ENCODE results near the gene CHN1.

CHN1 gene

GRCh38 chr2:174785481-174785880, 219.7 kb downstream of the CHN1 start:
- no peaks in the 10 kb centered on the region for H4K20me1 ChIP-seq (ENCODE audit: control insufficient read depth, insufficient read depth, low read depth, low read length)
- no peak for TF ChIP-seq EZH2phosphoT487 (IDR thresholded peaks at IDR 0.05; ENCODE audit: borderline replicate concordance, low read length)
- TF ChIP-seq, protein P1, sequence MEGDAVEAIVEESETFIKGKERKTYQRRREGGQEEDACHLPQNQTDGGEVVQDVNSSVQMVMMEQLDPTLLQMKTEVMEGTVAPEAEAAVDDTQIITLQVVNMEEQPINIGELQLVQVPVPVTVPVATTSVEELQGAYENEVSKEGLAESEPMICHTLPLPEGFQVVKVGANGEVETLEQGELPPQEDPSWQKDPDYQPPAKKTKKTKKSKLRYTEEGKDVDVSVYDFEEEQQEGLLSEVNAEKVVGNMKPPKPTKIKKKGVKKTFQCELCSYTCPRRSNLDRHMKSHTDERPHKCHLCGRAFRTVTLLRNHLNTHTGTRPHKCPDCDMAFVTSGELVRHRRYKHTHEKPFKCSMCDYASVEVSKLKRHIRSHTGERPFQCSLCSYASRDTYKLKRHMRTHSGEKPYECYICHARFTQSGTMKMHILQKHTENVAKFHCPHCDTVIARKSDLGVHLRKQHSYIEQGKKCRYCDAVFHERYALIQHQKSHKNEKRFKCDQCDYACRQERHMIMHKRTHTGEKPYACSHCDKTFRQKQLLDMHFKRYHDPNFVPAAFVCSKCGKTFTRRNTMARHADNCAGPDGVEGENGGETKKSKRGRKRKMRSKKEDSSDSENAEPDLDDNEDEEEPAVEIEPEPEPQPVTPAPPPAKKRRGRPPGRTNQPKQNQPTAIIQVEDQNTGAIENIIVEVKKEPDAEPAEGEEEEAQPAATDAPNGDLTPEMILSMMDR (IDR thresholded peaks at IDR 0.05; ENCODE audit: low read depth, low read length, poor library complexity, severe bottlenecking) = no peak
- H3K4me2 ChIP-seq (ENCODE audit: low read length) = no peak overlapping the region

DNA sequence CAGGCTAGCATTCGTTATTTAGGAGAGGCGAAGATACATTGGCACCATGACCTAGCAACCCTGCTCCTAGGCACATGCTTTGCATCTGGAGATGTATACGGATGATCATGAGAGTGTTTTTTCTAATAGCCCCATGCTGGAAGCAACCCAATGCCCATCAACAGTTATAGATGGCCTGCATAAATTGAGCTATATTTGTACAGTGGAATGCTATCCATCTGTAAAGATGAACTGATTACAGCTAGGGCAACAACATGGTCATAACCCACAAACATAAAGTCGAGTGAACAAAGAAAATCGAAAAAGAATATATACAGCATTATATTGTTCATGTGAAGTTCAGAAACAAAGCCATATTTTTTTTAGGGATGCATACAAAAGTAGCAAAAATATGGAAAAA, 220.3 kb downstream of the CHN1 start:
- H3K9me2 ChIP-seq (replicated peaks; ENCODE audit: control insufficient read depth, low read length) = no peaks in the 10 kb centered on the region
- no peak for TF ChIP-seq EZH2phosphoT487 (IDR thresholded peaks at IDR 0.05; ENCODE audit: borderline replicate concordance, low read length)
- TF ChIP-seq, protein P1 (IDR thresholded peaks at IDR 0.05; ENCODE audit: low read depth, low read length, poor library complexity, severe bottlenecking) = no peak
- H3K4me1 ChIP-seq (ENCODE audit: control insufficient read depth, low read length) = no peaks in the 10 kb centered on the region
- peaks cover 2% of the 10 kb centered on the region; the same call in 1 of the 2 replicates for H3K27me3 ChIP-seq (ENCODE audit: control insufficient read depth, low read length)
- no peak overlapping the region for H3K4me3 ChIP-seq (ENCODE audit: low read length)
- H3K4me2 ChIP-seq (ENCODE audit: low read length) = no peak overlapping the region
- H3F3A ChIP-seq (ENCODE audit: control insufficient read depth, insufficient read depth) = no peaks in the 10 kb centered on the region
- H3K79me2 ChIP-seq (ENCODE audit: control insufficient read depth, low read length) = no peaks in the 10 kb centered on the region
- no peaks in the 10 kb centered on the region for H3K9me3 ChIP-seq (ENCODE audit: control insufficient read depth, insufficient read depth, low read length)
- no peaks in the 10 kb centered on the region for H3K36me3 ChIP-seq (ENCODE audit: control insufficient read depth, low read length)
- H3K27ac ChIP-seq (ENCODE audit: low read depth, low read length) = no peak overlapping the region
- no peaks in the 10 kb centered on the region for H4K20me1 ChIP-seq (ENCODE audit: control insufficient read depth, insufficient read depth, low read depth, low read length)

More at GRCh38 chr2:174785481-174785880, 219.7 kb downstream of the CHN1 start:
- H3K9me3 ChIP-seq (ENCODE audit: control insufficient read depth, insufficient read depth, low read length) = no peaks in the 10 kb centered on the region
- no peaks in the 10 kb centered on the region for H3K36me3 ChIP-seq (ENCODE audit: control insufficient read depth, low read length)
- no peaks in the 10 kb centered on the region for H3K79me2 ChIP-seq (ENCODE audit: control insufficient read depth, low read length)
- no peaks in the 10 kb centered on the region for H3F3A ChIP-seq (ENCODE audit: control insufficient read depth, insufficient read depth)
- no peak overlapping the region for H3K4me3 ChIP-seq (ENCODE audit: low read length)
- no peaks in the 10 kb centered on the region for H3K9me2 ChIP-seq (replicated peaks; ENCODE audit: control insufficient read depth, low read length)
- no peaks in the 10 kb centered on the region for H3K4me1 ChIP-seq (ENCODE audit: control insufficient read depth, low read length)
- peaks cover 2% of the 10 kb centered on the region; the same call in 1 of the 2 replicates for H3K27me3 ChIP-seq (ENCODE audit: control insufficient read depth, low read length)
- no peak overlapping the region for H3K27ac ChIP-seq (ENCODE audit: low read depth, low read length)

DNA sequence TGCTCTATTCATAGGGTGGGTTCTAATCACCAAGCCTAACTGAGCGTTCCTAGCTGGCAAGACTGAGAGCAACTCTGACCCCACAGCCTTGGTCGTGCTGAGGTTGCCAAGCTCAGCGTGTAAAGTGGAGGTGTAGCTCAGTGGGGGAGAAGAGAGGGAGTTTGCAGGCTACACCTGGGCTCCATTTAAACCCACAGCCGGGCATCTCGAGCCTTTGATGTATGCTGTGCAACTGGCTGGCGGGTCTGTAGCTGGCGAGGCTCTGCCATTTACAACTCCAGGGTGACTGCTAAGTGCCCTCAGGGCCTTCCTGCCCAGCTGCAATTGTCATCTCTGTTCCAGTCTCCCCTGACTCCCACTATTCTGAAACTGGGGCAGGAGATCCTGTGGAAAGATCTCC, 220.9 kb downstream of the CHN1 start:
- Histone ChIP-seq H3K79me2 (ENCODE audit: control insufficient read depth, low read length) (no peaks in the 10 kb centered on the region), H3K27ac (ENCODE audit: low read depth, low read length) (no peak overlapping the region), H3K36me3 (ENCODE audit: control insufficient read depth, low read length) (no peaks in the 10 kb centered on the region), H3K9me2 (replicated peaks; ENCODE audit: control insufficient read depth, low read length) (no peaks in the 10 kb centered on the region), H4K20me1 (ENCODE audit: control insufficient read depth, insufficient read depth, low read depth, low read length) (no peaks in the 10 kb centered on the region), H3K9me3 (ENCODE audit: control insufficient read depth, insufficient read depth, low read length) (no peaks in the 10 kb centered on the region), H3K4me2 (ENCODE audit: low read length) (no peak overlapping the region), H3F3A (ENCODE audit: control insufficient read depth, insufficient read depth) (no peaks in the 10 kb centered on the region), H3K27me3 (ENCODE audit: control insufficient read depth, low read length) (peaks cover 2% of the 10 kb centered on the region; the same call in 1 of the 2 replicates), H3K4me3 (ENCODE audit: low read length) (no peak overlapping the region), H3K4me1 (ENCODE audit: control insufficient read depth, low read length) (no peaks in the 10 kb centered on the region)
- TF ChIP-seq EZH2phosphoT487 (IDR thresholded peaks at IDR 0.05; ENCODE audit: borderline replicate concordance, low read length) = no peak
- TF ChIP-seq, protein P1 (IDR thresholded peaks at IDR 0.05; ENCODE audit: low read depth, low read length, poor library complexity, severe bottlenecking) = no peak
